Urinary bladder (tissue), 4 donors: ENCODE data around the gene KCNH2. TPM values are rescaled to one million over a fixed set of nuclear protein-coding genes. Genes with fewer than 3 reads are reported as not detected.

Experiments
- DNase-seq: peaks from one replicate; pipeline ENCODE4 v3.0.0-alpha.2; 2015; ENCODE audit errors: extremely low spot score
- H3K27ac ChIP-seq: one replicate; pipeline ENCODE4 v1.5.1; 2013; ENCODE audit warnings: low read depth, mild to moderate bottlenecking, moderate library complexity
- H3K36me3 ChIP-seq: one replicate; pipeline ENCODE4 v1.6.1; 2013; ENCODE audit warnings: mild to moderate bottlenecking, moderate library complexity; ENCODE audit not compliant: insufficient read depth
- H3K4me1 ChIP-seq: one replicate; pipeline ENCODE4 v1.6.1; 2013; ENCODE audit warnings: mild to moderate bottlenecking, moderate library complexity; ENCODE audit not compliant: insufficient read depth
- H3K4me3 ChIP-seq: one replicate; pipeline ENCODE4 v1.5.1; 2013; ENCODE audit warnings: low read depth, low read length
- WGBS: extraction: QIAGEN DNeasy Blood & Tissue Kit; methylation state at CpG from one replicate; pipeline ENCODE4 v1.1.7; 2013; 5-methylcytosine and 5-hydroxymethylcytosine counted together
- polyA plus RNA-seq: library from polyadenylated mRNA; stranded (reverse); fragments of 200-250 nt; gene quantifications from one replicate; pipeline ENCODE4 v1.2.3, GENCODE V29; 2013
- total RNA-seq: library from RNA; depleted of rRNA; stranded (reverse); fragments of >200 nt; gene quantifications from one replicate; pipeline ENCODE4 v1.2.3, GENCODE V29; 2014
- donor health status: healthy with polysubstance abuse.
- donor health status: healthy.

KCNH2 gene
- total and polyA plus RNA-seq, 2 donors = 9.9 to 48.5 TPM

DNA sequence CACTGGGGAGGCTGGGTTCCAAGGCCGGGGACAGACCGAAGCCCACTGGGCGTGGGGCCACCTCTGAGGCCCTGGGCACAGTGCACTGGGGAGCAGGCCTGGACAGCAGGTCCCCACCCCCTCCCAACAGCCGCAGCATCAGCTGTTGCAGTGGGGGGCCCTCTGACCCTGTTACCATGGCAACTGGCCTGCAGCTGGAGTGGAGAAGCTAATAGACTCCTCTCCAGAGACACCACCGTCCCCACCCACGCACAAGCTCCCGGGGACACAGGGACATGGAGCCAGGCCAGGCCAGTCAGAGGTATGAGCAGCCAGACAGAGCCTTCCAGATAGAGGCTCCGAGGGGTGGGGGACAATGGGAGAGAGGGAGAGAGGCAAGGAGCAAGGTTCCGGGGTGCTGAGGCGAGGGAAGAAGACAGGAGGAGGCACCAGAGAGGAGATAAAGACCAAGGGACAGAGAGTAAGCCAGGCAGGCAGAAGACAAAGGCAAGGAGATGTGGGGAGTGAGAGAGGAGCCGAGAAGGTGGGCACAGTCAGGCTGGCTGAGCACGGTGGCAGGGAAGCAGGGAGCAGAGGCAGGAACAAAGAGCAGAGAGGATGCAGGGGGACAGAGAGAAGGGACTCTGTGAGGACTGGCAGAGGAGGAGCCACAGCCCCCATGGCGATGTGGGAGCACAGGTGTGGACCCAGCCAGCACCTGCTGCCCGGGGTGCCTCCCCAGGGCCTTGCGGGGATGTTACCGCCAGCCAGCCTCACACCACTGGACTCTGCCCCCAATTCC lies 6.7 kb downstream of the KCNH2 start:
- WGBS = 32% methylated on average over 16 of the region's 16 CpGs
- DNase-seq = no peak
- no peak overlapping the region for H3K27ac ChIP-seq
- no peaks in the 10 kb centered on the region for H3K36me3 ChIP-seq
- no peak overlapping the region for H3K4me3 ChIP-seq
- no peaks in the 10 kb centered on the region for H3K4me1 ChIP-seq

- 51% methylated on average over 11 of the region's 11 CpGs for WGBS
- no peak overlapping the region for H3K27ac ChIP-seq
- no peak overlapping the region for H3K4me3 ChIP-seq
- DNase-seq = no peak
- H3K36me3 ChIP-seq = no peaks in the 10 kb centered on the region
- H3K4me1 ChIP-seq = no peaks in the 10 kb centered on the region
Observed at GRCh38 chr7:150970424-150970823, 7.7 kb downstream of the KCNH2 start.

GRCh38 chr7:150969475-150969874 lies 8.6 kb downstream of the KCNH2 start:
- Histone ChIP-seq H3K27ac (no peak overlapping the region), H3K36me3 (no peaks in the 10 kb centered on the region), H3K4me1 (no peaks in the 10 kb centered on the region), H3K4me3 (no peak overlapping the region)
- no peak for DNase-seq
- WGBS = 63% methylated on average over 7 of the region's 7 CpGs

GRCh38 chr7:150968734-150969372 lies 9.3 kb downstream of the KCNH2 start:
- Histone ChIP-seq H3K4me1 (no peaks in the 10 kb centered on the region), H3K4me3 (no peak overlapping the region), H3K27ac (no peak overlapping the region), H3K36me3 (no peaks in the 10 kb centered on the region)
- no peak for DNase-seq
- 59% methylated on average over 16 of the region's 16 CpGs for WGBS

GRCh38 chr7:150968056-150968733 lies 9.9 kb downstream of the KCNH2 start:
- Histone ChIP-seq H3K27ac (no peak overlapping the region), H3K4me3 (no peak overlapping the region), H3K4me1 (no peaks in the 10 kb centered on the region), H3K36me3 (no peaks in the 10 kb centered on the region)
- DNase-seq = no peak
- 75% methylated on average over 15 of the region's 15 CpGs for WGBS

- no peak for DNase-seq
- H3K36me3 ChIP-seq = no peaks in the 10 kb centered on the region
- no peaks in the 10 kb centered on the region for H3K4me1 ChIP-seq
- H3K4me3 ChIP-seq = no peak overlapping the region
- no peak overlapping the region for H3K27ac ChIP-seq
- WGBS = 32% methylated on average over 6 of the region's 6 CpGs
Observed at GRCh38 chr7:150967349-150967748, 10.8 kb downstream of the KCNH2 start.

DNA sequence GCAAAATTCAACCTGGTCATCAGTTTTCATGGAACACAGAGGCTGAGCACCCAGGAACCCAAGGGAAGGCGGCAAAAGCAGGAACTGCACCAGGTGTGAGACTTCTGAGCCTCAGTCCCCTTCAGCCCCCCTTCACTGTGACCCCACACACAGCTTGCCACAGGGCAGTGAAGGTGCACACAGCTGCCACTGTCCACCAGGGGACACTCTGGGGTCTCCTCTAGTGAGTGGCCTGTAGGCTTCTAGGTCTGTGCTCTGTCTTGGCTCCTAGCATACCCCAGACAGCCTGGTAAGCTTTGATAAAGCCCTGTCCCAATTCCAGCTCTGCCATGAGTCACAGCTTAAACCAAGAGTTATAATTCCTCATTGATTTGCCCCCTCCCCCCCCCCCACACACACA lies 12.1 kb downstream of the KCNH2 start:
- Histone ChIP-seq H3K27ac (no peak overlapping the region), H3K4me1 (no peaks in the 10 kb centered on the region), H3K36me3 (no peaks in the 10 kb centered on the region), H3K4me3 (no peak overlapping the region)
- WGBS = 93% methylated on average over 1 of the region's 1 CpG
- DNase-seq = no peak

DNA sequence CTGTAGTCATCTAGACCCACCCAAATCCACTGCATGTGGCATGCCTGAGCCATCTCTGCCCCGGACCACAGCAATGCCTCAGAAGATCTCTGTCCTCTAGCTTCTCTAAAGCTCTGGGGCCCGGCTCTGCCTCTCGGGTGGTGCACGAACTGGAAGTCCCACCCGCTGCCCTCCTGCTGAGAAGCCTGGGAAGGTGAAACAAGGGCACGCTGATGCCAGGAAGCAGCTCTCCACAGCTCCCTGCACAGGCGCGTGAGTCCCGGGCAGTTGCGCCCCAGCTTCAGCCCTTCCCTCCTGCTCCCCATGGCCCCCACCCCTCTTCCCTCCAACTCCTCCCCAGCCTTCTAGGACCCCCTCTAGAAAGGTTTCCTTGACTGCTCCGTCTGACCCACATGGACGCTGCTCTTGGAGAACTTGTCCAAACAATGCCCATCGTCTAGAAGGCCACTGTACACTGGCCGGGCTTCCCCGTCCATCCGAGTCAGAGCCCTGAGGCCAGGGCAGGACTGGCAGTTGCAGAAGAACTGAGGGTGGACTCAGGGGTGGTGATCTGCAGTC lies 12.8 kb downstream of the KCNH2 start:
- DNase-seq = no peak
- Histone ChIP-seq H3K4me3 (no peak overlapping the region), H3K27ac (no peak overlapping the region), H3K4me1 (no peaks in the 10 kb centered on the region), H3K36me3 (no peaks in the 10 kb centered on the region)
- WGBS = 79% methylated on average over 16 of the region's 16 CpGs

DNA sequence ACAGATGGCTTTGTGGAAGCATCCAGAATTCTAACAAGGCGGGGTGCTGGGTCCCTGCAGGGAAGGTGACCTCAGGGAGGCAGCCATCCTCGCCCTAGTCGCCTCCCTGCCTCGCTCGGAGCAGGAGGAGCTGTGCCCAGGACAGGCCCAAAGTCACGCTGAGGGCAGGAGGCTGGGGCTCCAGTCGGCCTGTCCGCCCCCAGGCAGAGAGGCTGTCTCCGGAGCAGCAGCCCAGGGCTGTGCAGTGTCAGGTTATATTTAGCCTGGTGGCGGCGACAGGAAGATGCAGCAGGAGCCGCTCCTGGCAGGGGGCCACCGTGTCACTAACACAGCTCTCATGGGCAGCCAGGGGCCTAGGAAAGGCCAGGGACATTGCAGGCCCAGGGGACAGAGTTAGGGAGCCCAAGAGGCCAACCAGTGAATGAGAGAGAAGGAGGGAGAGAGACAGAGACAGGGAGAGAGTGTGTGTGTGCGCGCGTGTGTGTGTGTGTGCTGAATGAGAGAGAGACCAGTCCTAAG lies 13.5 kb downstream of the KCNH2 start:
- no peaks in the 10 kb centered on the region for H3K36me3 ChIP-seq
- no peak overlapping the region for H3K4me3 ChIP-seq
- no peak overlapping the region for H3K27ac ChIP-seq
- 44% methylated on average over 16 of the region's 16 CpGs for WGBS
- no peaks in the 10 kb centered on the region for H3K4me1 ChIP-seq
- no peak for DNase-seq

DNA sequence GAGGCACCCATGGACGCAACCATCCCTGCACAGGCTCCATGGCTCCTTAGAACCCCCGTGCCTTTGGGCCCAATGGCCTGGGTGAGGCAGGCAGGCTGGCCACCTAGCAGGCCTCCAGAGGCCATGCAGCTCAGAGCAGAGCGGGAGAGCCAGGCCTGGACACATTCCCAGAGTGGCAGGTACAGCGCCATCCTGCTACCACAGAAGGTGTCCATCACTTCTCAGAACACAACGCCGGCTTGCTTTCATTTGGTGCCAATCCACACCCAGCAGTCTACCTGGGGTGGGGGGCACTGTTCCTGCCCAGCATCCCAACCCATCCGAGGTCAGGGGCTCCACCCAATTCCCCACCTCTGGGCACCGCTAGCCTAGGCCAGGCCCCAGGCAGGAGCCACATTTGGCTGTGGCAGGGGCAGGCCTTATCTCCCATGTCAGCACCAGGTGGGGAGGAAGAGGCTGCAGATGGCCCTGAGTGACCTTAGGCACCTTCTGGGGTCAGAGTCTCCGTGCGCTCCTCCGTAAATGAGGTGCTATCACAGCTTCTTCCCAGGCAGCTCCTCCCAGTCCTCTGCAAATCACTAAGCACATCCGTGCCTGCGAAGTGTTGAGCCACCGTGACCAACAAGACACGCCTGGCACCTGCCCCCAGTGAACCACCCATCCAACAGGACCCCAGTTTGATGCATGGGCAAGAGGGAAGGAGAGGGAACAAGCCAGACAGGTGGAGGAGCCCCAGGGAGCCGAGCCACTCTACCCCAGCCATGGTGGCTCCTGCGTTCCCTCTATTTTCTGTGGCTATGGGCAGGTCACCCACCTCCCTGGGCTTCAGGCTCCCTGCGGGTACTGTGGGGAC lies 14.2 kb downstream of the KCNH2 start:
- no peak for DNase-seq
- WGBS = 73% methylated on average over 18 of the region's 18 CpGs
- H3K4me1 ChIP-seq = no peaks in the 10 kb centered on the region
- no peak overlapping the region for H3K27ac ChIP-seq
- H3K36me3 ChIP-seq = no peaks in the 10 kb centered on the region
- no peak overlapping the region for H3K4me3 ChIP-seq

DNA sequence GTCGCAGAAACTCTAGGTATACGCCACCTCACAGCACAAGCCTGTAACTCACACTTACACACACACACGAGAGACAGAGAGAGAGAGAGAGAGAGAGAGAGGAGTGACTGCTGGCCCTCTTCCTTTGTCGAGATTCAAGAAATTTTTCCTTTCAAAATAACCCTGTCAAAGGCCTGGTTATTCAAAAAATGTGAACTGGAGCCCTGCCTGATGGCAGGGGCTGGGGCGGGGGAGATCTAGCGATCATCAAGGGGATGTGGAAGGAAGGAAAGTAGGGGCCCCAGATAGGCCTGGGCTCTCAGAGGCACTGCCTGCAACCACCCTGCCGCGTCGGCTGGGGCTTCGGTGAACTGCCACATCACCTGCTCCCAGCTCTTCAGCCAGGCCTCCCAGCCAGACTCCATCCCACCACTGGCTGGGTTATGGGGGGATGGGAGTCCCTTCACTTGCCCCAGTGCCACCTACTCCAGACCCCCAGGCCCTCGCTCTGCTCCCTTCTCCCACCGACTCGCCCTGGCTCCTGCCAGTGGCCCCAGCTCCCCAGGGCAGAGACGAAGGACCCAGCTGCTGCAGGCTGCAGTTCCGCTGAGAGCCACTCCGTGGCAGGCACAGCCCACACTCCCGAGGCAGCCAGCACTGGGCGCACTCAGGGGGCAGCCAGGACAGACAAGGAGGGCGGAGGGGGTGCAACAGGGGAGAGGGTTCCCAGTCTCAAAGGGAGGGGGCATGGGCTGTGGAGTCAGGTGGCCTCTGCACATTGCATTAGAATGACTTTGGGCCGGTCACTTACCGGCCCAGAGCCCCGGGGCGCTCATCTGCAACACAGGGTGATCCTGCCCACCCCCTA lies 15.3 kb downstream of the KCNH2 start:
- Histone ChIP-seq H3K4me3 (no peak overlapping the region), H3K36me3 (no peaks in the 10 kb centered on the region), H3K27ac (no peak overlapping the region), H3K4me1 (no peaks in the 10 kb centered on the region)
- DNase-seq = no peak
- WGBS = 36% methylated on average over 23 of the region's 23 CpGs

GRCh38 chr7:150962290-150962552 lies 15.9 kb downstream of the KCNH2 start:
- Histone ChIP-seq H3K27ac (no peak overlapping the region), H3K4me1 (no peaks in the 10 kb centered on the region), H3K36me3 (no peaks in the 10 kb centered on the region), H3K4me3 (no peak overlapping the region)
- 42% methylated on average over 2 of the region's 2 CpGs for WGBS
- no peak for DNase-seq
